ENCODE data around the gene KCNJ16.

Gene KCNJ16

DNA sequence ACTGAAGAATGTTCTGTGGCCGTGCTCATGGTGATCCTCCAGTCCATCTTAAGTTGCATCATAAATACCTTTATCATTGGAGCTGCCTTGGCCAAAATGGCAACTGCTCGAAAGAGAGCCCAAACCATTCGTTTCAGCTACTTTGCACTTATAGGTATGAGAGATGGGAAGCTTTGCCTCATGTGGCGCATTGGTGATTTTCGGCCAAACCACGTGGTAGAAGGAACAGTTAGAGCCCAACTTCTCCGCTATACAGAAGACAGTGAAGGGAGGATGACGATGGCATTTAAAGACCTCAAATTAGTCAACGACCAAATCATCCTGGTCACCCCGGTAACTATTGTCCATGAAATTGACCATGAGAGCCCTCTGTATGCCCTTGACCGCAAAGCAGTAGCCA lies 57.5 kb downstream of the KCNJ16 start:
- no peak for DNase-seq

DNA sequence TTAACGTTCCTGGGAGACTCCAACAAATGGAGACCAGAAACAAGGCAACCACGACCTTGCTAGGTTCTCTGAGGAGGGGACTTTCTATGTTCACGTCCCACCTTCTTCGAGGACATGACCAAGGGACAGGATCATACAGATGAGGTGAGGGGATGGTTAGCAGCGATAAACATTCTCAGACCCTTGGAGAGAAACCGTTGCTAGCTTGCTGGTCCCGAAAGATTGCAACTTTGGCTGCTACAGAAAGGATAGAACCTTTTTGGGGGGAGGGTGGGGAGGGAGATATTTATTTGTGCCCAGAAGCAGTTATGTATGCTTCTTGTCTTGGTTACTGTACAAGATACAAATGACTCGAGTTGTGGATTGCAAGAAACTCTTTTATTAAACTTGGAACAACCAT lies 59.0 kb downstream of the KCNJ16 start:
- no peak for DNase-seq

DNA sequence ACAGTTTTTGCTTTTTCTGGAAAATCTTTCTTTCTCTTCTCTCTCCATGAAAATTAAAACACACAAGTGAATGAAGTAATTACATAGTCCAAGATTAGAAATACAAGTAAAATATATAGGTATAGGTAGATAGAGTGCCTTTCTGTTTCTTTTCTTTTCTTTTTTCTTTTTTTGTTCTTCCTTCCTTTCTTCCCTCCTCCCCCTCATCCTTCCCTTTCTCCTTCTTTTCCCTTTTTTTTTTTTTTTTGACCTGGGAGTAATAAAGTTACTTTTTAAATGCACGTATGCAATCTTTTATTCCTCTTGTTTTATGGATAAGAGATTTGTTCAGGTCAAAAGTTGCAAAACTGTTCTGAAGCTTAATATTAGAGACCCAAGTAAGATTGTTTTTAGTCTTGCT lies 59.8 kb downstream of the KCNJ16 start:
- no peak for DNase-seq

DNA sequence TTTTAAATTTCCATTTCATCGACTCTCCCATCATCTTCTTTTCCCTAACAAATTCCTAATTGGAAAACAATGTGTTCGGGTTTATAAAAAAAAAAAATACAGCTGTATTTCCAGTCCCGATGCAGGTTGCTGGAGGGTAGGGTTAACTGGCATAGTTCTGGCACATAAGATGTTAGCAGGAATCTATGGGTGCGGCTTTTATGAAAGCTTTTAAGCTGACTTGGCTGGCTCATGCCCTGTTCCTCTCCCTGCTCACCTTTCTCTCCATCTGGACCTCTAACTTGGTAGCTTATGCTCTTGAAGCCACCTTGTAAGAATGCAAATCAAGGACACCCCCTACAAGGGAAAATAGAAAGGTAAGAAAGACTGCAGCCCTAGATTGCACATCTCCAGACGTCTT lies 61.1 kb downstream of the KCNJ16 start:
- no peak for DNase-seq

DNA sequence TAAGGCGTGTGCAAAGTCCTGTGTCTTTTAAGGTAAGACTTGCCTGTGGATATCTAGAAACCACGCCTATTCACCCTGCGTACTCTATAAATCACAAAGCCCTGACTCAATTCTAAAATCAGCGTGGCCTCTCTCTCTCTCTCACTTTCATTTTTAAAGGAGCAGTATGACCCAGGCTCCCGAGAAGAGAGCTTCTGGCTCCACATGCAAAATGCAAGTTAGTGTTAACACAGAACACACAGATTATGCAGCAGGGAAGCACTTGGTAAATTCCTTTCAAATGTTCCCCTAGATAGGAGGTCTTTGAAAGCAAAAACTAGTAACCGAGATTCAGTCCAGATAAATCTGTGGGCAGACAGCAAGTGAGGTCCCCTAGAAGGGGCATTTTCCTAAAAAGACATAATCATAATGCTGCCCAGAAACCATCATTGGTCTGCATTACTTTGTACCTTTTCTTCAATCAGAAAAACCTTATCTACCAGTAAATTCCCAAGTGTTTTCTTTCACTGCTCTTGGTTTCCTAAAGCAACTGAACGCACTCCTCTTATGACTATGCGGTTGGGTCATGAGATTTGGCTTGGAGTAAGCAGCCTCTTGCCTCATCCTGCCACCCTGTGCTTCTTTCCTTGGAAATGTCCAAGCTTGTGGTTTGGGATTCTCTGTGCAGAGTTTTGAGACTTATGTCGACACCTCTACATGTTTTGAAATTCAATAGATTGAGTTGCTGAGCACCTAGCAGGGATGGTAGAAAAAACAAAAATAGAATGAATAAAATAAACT lies 62.6 kb downstream of the KCNJ16 start:
- DNase-seq: no peak

DNA sequence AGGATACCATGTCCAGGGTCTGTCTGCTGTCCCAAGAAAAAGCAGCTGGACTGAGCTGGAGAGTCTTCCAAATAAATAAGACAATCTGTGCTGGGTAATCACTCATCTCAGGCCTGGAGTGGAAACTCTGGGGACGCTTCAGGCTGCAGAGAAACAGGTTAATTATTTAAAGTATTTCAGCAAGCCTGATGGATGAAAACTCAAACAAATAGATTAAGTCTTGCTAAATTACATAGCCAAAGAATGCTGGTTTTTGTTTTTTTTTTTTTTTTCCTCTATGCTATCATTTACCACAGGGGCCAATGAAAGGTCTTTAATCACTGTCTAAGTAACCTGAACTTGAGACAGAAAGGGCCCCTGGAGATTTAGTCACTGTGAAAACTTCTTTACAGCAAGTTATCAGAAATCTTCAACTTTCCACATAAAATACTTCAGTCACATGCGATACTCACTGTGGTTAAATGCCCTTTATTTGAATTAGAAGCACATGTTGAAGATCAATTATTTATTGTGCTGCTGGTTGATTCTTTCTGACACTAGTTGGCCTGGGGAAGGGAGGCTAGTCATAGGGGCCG lies 63.4 kb downstream of the KCNJ16 start:
- no peak for DNase-seq

DNA sequence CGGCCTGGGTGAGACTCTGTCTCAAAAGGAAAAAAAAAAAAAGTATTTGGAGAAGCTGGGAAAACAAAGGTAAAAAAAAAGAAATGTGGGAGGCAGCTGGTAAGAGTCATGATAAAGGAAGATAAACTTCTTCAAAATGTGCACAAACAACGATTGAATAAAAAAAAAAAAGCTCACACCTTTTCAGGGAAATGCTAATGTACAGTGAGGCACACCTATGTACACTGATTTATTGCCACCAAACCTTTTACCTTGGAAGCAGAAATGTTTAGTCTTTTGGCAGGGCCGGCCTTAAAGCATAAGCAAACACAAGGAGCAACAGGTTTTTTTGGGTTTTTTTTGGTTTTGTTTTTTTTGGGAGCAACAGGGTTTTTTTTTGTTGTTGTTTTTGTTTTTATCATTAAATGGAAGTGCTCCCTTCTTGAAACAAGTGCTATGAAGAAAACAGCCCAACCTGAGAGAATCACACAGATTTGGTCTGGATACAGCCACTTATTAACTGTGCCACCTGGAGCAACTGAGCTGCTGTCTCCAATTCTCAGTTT lies 64.5 kb downstream of the KCNJ16 start:
- DNase-seq: no peak

DNA sequence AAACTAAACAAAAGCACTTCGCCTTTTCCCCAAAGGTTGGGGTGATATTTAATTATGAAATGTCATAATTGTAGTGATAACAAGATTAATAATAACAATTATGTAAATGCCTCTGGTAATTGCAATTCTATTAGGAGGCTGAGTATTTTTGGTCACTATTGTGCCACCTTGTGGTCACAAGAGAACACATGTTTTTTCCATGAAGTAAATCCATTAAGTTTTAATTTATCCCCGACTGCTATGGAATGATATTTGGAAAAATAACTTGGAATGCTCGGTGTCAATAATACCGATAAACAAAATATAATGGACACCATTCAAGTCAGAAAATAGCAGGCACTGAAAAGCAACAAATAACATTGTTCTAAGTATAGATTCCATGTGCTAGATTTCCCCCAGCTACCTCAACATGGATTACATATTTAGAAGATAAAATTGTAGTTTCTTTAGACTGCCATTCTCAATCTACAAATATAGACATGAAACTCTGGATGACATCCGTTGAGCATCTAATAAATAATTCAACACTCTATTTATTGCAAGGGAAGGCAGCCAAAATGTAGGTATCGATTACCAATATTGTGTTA lies 69.3 kb downstream of the KCNJ16 start:
- DNase-seq: no peak

DNA sequence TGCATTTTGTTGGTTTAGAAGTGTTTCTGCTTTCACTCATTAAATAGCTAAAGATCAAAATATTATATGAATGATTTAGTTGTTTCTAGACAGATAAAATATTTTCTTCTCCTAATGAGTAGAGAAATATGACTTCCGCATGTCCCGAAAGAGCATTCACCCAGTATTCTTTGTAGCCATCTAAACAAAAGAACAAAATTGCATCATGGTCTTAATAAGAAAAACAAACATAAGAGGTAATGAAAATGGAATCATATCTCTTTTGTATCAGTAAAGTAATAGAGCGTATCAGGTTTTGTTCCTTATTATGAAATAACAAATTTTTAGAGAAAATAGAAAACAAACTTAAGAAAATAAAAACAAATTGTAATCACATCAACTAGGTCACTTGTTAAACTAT lies 78.2 kb downstream of the KCNJ16 start:
- no peak for DNase-seq

DNA sequence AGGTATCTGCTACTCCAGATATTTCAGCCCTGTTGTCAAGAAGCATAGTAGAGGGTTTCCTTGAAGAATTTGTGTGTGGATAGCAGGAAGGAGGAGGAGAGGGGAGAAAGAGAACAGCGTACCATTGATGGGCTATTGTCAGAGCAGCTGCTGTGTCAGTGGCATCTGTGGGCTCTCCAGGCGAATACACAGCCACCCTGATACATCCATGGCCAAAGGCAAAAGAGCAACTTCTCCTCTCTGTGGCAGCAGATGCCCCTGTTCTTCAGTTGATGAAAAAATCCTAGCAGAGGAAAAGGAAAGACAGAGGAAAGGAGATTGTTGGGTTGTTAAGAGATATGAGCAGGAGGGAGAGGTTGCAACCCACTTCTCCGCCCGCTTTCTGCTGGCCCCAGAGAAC lies 82.1 kb downstream of the KCNJ16 start:
- no peak for DNase-seq

DNA sequence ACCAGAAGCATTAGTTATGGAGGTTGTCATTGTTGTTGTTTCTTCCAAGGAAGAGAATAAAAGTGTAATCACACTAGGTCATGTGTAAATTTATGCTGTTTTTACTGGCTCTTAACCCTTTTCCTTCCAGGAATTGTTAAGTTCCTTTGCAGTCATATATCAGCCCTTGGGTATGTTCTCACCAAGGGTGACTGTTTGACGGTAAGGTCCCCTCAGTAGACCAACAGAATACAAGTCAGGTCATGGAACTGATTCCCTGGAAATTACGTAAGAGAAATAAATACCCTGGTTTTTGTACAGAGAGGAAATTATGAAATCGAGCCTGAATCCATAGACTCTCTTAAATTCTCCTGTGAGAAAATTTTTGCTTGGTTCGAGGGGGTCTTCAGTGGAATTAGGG lies 83.2 kb downstream of the KCNJ16 start:
- no peak for DNase-seq

DNA sequence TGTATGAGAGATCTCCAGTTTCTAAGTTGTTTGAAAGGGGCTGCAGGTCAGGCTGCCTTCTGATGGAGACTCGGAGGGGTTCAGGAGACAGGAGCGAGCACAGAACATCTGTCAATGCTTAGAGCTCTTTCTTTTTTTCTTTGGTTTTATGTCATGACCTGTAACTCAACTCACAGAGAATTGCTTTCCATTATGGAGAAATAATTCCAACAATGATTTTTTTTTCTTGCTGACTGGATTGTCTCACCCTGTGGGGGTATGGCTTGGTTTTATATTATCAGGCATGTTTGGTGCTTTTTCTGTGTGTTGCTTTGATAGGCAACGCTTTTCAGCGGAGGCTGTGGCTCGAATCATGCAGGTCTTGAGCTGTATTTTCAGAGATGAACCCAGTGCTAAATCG lies 83.6 kb downstream of the KCNJ16 start:
- DNase-seq: no peak

DNA sequence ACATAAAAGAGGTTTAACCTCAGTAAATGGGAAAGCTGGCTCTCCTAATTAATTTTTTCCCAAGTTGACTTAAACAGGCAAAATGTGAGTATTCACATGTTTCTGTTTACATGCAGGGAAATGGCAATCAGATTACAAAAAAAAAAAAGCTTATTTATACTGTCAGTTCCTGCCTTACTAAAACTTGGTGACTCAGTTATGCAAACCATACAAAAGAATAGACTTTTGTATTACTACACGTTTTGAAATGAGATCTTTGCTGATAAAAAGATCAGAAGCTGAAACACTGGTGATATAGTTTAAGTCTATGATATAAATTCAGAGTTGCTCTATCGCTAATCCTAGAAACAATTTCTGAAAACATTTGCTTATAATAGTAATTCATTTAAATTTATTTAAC lies 85.0 kb downstream of the KCNJ16 start:
- DNase-seq: no peak

DNA sequence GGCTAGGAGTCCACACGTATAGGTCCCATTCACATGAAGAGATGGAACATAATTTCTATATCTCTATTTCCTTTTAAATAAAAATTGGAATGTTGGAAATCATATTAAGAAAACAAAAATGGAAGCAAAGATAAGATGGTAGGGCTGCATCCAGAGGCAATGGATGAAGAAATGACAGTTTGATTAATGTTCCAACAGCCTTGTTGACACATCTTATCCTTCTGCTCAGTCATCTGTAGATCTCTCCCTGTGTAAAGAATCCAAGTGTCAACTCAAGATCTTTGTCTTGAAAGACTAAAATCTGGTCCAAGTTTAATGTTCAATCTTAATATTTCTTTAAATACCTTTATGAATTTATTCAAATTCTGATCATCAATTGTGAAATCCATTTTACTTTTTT lies 86.5 kb downstream of the KCNJ16 start:
- DNase-seq: no peak

DNA sequence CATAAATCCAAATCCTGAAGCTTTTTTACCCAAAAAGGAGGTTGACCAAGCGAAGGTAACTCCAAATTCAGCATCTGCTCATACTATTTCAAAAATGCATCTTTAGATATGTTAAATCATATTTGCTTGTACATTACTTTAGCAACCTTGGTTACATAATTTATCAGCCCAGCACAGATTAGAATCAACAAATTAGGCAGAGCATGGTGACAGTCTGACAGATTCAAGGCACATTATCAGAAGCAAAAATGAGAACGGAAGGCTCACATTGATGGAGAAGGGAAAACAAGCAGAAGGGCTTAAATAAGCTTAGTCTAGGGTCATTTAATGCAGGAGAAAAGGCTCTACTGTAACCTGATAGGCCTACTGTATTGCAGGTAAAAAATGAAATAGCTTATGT lies 90.4 kb downstream of the KCNJ16 start:
- no peak for DNase-seq

DNA sequence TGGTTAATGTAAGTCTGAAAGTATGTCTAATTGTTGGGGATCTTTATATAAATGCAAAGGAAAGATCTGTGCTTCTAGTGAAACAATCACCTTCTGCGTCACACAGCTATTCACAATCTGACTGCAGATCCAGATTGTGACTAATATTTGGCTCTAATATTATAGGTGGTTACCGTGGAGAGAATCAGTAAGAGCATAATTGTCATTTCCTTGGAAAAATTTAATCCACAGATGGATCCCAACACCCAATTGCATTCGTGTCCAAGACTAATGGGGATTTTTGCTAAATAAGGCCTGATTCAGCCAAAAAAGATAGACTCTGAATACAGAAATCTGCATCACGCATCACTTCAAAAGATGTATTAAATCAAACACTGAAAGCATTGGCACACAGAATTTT lies 91.6 kb downstream of the KCNJ16 start:
- DNase-seq: no peak

DNA sequence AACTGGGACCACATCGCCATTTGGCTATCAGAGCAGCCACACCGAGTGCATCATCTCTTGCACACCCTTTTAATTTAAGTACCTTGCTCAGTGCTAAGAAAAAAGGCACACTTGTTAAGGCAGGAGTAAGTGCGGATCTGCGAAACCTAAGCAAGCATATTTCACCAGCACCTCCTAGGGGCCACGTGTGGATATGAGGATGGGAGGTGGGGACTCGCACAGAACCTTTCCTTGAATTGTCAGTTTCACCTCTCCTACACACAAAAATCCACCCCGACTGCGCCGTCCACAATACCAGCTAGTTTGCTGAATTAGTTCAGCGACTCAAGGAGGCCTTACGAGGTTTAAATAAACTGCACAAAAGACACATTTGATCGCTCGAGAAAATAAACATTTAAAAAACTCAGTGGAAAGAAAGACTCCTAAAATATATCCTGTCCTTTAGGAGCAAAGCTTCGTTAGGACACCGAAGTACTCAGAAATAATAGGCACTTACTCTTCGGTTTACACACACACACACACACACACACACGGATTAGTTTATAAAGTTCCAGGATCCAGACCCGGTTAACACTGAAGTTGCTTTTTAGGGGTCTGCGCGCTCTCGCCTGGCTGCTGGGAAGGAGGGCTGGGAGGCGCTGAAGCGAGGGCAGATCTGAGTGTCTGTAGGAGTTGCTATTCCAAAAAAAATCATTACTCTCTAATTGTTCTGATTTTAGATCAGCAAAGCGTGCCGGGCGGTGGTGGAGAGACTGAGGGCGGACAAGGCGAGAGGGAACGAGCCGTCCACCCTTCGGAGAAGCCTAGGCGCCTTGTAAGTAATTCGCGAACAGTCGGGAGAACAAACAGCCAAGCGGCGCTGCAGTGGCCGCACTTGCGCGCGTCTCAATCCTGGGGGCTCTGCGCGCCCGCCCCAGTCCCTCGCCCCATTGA lies 93.3 kb downstream of the KCNJ16 start:
- peak; percentile 22 for DNase-seq

DNA sequence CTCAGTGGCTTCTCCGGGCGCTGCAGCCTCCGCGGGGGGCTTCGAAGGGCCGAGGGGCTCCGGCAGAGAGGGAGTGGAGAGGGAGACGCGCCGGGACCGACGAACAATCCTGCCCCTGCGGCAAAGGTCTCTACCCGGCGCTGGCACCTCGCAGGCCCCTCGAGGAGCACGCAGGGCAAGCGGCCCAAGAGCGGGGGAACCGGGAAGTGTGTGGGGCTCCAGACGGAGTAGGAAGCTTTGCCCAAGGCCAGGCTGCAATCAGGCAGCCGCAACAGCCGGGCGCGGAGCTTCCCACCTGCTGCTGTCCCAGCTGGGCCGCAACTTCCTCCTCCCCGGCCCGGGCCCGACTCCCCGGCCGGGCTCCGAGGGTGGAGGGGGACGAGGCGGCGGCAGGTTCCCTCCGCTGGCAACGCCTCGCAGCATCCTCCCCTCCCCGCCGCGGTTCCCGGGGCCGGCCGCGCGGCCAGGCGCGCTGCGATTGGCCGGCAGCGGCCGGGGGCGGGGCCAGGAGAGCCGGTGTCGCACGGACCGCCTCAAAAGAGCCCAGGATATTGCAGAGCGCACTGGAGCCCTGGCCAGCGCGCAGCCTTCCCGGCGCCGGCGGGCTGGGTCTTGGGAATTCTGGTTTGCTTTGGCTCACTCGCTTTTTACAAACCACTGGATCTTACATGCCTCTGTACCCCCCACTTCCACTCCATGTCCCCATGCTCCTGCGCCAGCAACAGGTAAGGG lies 94.1 kb downstream of the KCNJ16 start, which contains the start of gene KCNJ2:
Gene KCNJ2, plus strand, starts transcription at position 556 of the 732 bp plus-strand sequence. CDS start 5,508 bp downstream, outside the sequence.
- DNase-seq: peak; percentile 71

DNA sequence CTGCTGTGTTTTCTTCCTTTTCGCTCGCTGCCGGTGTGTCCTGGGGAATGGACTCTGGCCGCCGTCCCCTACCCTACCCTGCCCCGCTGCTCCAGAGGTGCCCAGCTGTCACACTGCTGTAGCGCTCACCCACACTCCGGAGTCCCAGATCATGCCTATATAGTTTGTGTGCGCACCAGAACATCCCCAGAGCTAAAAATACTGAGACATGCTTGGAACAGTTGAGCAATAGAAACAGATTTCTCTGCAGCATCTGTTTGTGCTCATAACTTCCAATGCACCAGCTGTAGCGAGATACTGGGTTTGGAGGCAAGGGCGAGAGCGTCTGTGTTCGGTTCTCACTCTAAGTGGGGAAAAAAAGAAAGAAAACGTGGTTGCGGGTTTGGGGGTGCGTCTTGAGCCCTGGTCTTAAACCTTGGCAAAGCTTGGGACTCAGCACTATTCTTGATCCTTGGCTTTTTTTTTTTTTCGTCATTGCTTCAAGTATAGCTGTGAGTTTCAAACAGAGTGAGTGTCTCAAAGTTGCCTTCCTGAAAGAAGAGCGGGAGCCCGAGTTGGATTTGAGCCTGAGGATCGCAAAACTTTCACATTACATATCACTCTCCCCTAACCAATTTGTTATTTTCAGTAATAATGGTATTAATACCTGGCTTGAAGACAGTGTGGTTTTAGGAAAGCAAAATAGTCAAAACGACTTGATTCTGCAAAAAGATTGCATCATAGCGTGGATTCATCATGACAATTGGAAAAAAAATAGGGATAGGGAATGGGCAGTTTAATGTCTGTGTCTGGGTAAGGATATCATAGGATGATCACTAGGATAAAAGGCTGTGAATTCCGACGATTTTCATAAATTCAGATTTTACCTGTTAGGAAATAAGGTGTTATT lies 94.9 kb downstream of the KCNJ16 start:
- DNase-seq: no peak

DNA sequence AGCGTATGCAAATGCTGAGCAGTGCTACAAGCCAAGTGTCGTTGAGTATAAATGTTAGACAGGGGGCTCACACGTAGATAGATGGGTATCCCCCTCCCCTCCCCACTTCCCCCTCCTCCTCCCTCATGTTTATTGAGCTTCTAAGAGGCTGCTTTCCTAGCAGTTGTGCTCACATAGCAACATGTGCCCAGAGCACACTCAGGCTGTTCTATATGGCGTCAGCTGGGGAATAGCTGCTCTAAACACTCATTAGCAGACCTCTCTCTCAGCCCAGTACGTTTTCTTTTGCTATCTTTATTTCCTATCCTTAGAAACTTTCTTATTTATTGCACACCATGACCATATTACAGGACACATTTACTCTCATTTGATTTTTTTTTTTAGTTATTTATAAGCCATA lies 96.1 kb downstream of the KCNJ16 start:
- DNase-seq: no peak

DNA sequence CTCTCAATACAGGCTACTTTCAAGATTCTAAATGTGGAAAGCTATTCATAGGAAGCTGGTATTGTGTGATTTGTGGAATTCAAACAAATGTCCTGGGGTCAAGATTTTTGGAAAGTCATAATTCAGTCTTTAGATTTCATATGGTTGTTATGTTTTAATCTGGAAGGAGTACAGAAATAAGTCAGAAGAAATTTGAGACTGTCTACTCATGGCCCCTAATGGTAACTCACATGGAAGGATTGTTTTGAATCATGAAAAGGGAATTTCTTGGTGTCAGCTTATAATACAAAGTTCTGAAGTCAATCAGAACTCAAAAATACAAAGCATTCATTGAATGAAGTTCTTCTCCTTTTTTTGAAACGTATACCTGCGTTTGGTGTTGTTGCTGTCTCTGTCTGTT lies 97.4 kb downstream of the KCNJ16 start:
- no peak for DNase-seq

All from COR-L47 (cell line).